GM18873 (cell line): ENCODE data around the gene PNPLA5.
"Not testable (repeated sequence)": the region's sequence is repeated elsewhere in the genome, so short reads cannot be mapped to it uniquely, and the experiment has no call there.

Source experiments
- ATAC-seq: cut with Tn5 transposase; IDR thresholded peaks from one replicate; pipeline ENCODE4 v1.9.1; 2021; ENCODE audit warnings: mild to moderate bottlenecking, moderate library complexity, moderate number of reproducible peaks; ENCODE audit not compliant: unreplicated experiment, low FRiP score

PNPLA5 gene

DNA sequence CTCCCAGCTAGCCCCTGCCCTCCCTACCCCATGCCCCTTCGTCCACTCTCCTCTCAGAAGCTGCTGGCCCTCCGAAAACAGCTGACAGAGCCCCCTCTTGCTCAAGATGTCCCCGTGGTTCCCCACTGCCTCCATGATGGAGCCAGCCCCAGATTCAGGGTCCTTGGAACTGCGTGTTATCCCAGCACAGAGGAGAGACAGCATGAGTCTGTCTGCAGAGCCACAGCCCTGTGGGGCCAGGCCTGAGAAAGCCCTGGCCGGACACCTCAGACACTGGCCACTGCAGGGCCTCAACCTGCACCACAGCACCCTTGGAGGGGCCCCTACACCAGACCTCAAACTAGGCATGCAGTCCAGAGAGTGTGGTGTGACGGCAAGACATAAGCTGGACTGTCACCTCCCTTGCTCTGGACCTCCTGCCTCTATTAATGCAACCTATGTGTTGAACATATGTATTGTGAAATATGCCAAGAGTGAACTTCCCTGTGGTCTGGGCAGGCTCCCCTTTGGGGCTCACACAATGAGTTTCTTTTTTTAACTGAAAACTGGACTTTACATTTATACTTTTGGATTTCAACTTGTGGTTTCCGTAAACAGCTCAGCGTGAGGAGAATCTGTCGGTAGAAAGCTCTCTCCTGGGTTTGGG is 9.6 kb downstream of the PNPLA5 start:
- ATAC-seq: no peak

DNA sequence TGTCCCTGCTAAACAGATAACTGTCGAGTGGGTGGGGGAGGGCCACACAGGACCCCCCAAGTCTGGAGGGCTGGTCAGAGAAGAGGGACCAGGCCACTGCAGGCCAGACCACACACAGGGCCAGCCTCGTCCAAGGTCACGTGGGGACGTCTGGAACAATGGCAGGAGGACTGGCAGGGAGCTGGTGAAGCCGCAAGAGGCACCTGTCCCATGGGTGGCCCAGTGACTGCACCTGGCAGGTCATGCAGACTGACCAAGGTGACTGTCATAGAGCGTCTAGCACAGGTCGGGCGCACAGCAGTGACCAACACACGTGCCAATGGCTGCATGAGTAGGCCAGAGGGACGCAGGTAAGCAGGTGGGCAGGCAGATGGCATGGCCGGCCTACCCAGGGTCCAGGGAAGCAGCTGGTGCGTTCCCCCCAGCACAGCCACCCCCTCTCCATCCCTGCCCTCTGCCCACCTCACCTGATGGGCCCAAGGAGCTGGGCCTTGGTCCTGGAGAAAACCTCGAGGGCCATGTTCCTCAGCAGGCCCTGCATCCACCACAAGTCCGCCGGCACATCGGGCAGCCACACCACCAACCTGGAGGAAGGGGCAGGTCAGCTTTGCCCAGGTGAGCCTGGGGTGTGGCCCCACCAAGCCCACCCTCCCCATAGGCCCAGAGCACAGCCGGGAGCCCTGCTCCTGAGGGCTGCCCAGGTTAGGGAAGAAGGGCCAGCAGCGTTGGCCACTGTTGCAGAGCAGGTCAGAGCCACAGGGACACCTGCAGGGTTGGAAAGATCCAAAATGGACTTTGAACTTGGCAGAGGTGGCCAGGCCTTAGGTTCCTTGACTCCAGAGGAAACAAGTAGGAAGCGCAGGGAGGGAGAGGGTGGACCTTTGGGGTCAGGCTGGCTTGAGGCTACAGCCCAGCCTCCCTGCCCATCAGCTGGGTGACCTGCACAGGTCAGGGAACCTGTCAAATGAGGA is 10.4 kb downstream of the PNPLA5 start:
- ATAC-seq: no peak

DNA sequence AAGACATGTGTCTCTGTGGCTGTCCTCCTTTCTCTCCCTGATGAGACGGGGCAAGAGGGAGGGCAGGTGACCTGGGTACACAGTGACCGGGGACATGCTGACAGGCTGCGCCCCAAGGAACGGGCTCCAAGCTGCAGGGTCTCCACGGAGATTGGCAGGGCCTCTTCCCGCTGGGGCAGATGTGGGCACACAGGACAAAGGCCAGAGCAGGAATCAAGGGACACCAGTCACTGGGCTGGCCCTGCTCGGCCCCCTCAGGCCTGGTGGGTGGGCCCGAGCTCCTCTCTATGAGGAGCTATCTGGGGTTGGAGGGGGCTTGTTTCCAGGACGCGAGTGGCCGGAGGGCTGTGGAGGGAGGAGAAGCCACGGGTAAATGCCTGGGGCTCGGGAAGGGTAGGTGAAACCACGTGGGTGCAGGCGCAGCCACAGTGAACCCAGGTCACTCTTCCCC is 11.2 kb downstream of the PNPLA5 start:
- no peak for ATAC-seq

DNA sequence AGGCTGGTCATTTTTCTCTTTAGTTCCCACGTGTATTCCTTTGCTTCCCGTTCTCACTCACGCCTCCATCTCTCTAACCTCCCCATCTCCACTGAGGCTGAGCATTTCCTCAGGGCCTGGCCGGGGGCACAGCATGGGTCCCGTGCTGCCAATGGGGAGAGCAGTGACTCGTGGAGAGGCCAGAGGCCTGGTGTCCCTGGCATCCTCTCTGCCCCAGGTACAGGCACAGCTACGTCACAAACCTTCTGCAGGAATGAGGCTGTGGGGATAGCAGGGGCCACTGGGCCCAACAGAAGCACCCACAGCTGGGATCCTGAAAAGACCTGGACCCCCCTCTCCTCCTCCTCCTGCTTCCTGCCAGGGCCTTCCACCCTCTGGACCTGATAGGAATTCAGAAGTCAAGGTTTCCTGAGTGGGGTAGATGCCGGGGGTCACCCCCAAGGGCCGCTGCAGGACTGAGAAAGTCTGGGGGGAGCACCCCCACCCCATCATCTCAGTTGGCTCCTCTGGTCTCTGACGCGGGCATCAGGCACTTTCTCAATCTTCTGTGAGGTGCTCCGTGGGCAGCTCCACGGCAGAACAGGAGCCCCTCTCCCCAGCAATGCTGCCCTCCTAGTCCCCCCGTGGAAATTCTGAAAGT is 11.8 kb downstream of the PNPLA5 start:
- ATAC-seq: no peak

DNA sequence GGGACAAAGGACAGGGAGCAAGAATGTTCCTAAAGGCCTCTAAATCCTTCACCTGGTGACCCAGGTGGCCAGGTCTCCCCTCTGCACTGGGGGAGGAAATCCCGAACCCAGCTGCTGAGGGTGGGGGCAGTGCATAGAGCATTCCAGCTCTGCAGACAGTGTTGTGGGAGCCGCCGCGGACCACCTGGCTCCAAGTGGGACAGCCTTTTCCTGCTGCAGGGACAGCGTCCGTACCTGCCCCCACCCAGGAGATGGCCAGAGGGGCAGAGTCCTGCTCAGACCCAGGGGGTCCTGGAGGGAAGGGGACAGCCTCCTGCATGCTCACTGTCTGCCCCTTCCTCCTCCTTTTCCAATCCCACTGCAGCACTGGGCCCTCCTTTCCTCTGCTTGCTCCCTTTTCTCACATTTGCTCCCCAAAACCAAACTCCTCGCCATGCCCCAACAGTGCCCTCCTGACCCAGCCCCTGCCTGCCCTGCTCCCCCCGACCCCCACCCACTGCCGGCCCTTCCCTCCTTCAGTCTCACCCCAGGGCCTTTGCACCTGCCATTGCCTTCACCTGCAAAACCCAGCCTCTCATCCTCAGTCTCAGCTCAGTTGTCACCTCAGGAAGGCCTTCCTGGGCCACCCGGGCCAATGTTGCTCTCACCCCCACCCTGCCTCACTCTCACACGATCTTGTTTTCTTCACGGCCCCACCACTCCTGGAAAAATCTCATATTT is 12.8 kb downstream of the PNPLA5 start:
- no peak for ATAC-seq

DNA sequence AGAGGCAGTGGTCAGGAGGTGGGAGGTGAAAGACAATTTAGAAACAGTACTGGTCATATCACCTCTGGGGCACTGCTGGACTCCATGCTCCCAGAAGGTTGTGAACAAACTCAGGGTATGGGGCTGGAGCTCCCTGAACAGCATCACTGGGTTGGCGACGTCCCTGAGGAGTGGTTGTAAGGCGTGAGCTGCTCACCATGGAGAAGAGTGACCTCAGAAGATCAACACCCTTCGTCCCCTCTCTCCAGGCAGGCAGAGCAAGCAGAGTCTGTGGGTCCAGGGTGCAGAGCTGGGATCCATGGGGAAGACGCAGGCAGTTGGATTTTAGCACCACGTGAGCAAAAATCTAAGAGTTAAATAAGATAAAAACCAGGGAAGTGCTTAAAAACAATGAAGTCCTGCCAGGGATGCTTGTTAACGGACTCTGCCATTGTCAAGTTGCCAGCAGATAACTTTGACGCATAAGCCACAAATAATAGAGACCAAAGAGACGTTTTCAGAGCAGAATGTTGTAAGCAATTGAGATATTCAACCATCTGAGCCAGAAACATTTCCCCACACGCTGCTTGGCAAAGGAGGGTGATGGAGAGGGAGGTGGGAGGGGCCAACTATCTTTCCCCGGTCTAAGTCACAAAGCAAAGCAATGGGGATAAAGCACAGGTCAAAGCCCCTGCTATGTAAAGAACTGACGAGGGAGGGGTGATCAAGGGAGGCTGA is 13.6 kb downstream of the PNPLA5 start:
- ATAC-seq: no peak

DNA sequence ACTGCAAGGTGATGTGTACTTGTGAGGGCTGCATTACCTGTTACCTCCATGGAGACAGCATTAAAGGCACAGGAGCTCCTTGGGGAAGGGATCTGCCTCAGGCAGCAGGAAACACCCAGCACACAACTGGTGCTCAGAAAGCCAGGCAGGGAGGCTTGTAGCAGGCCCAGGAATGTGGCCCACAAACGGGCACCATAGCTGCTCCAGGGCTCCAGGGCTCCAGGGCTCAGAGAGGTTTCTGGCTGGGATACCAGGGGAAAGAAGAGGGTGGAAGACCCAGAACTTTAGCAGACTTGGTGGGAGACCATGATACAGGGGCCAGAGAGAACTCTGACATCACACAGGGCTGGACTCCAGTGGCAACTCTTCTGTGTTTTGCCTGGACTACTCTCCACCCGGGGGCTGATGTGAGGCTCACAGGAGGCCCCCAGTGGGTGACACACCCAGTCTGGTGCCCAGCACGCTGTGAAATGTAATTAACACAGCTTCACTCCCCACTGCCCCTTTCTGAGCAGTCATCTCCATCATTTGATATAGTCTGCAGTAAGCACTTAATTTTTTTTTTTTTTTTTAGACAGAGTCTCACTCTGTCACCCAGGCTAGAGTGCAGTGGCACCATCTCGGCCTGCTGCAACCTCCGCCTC is 14.8 kb downstream of the PNPLA5 start:
- no peak for ATAC-seq

DNA sequence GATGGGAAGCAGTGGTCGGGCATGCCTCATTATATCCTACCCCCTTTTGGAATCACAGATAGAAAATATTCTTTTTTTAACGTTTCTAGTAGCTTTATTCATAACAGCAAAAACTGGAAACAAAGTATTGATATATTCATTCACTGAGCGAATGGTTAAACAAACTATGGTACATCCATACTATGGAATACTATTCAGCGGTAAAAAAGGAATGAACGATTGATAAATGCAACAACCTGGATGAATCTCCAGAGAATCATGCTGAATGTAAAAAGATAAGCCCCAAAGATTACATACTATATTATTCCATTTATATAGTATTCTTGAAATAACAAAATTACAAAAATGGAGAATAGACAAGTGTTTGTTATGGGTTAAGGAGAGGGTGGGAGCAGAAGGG is 22.0 kb downstream of the PNPLA5 start:
- no peak for ATAC-seq

DNA sequence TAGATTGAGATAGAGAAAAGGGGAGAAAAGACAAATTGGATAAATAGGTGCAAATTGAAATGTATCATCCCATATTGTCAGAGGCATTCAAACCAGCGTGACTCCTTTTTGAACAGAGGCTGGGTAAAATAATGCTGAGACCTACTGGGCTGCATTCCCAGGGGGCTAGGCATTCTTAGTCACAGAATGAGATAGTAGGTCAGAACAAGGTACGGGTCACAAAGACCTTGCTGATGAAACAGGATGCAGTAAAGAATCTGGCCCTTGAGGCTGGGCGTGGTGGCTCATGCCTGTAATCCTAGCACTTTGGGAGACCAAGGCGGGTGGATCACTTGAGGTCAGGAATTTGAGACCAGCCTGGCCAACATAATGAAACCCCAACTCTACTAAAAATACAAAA is 22.8 kb downstream of the PNPLA5 start:
- ATAC-seq: not testable (repeated sequence)

DNA sequence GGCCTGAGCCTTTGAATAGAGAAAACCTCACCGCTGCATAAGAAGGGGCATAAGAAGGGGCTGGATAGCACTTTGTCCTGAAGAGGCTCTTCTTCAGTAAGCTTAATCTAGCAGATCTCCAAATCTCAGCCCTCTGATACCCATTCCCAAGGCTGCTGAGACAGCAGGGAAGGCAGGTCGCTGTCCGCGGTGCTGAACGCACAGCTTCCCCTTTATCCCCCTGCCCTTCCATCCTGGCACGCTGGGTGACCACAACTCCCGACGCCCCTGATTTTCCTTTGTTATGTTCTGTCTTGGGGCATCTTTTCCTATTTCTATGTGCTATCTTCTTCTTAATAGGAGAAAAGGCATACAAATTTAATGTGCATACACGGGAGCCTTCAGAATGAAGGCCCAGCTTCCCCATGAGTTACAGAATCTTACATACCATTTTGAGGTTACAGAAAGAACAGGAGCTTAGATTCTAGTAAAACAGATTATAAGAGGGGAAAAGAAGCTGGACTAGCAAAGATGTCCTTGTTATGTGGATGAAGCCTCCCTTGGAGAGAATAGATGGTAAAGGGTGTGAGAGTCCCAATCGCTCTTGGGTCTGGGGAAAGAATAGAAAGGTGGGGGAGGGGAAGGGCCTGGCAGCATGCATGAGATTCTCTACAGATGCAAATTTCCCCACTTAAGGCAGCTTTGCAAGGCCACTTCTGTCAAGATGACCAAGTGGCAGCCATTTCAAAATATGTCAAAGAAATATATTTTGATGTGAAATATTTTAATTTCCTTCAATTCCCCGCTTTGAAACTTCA is 23.8 kb downstream of the PNPLA5 start:
- no peak for ATAC-seq

DNA sequence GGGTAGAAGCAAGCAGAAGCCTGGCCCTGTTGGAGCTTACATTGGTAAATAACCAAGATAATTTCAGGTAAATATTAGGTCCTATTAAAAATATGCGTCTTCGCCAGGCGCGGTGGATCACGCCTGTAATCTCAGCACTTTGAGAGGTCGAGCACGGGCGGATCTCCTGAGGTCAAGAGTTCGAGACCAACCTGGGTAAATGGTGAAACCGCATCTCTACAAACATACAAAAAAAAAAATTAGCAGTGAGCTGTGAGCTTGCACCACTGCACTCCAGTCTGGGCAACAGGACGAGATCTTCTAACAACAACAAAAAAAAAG is 29.0 kb downstream of the PNPLA5 start:
- no peak for ATAC-seq

DNA sequence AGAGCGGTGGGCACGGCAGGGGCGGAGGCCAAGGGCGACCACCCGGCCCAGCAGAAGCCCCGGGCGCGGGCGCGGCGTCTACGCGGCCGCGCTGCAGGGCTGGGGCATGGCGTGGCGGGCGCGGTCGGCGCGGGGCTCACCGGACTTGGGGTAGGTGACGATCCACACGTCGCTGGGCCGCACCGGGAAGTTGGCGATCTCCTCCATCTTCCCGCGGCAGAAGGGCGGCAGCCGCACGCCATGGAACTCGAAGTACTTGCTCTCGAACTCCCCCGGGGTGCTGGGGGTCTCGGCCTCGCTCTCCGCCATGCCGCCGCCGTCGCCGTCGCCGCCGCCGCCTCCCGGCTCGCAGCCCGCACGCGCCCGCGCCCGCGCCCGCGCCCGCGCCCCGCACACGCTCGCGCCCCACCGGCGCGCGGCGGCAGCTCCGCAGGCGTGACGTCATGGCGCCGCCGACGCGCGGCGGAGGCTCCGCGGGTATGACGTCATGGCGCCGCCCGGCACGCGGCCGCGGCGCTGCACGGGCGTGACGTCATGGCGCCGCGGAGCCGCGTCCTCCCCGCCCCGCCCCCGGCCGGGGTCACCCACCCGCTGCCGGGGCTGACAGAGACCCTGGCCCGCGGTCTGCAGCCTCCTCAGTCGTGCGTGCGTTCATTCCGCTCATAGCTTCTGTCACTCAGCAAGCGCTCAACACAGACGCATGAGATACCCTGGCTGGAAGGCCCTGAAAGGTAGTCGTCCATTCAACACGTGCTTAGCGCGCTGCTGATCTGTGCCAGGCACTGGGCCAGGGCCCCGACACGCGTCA is 29.5 kb downstream of the PNPLA5 start, which contains the start of gene SULT4A1:
Gene SULT4A1, minus strand, starts transcription at position 440 of the 808 bp plus-strand sequence. Its CDS starts 131 bp downstream, at position 309.
- ATAC-seq: no peak

DNA sequence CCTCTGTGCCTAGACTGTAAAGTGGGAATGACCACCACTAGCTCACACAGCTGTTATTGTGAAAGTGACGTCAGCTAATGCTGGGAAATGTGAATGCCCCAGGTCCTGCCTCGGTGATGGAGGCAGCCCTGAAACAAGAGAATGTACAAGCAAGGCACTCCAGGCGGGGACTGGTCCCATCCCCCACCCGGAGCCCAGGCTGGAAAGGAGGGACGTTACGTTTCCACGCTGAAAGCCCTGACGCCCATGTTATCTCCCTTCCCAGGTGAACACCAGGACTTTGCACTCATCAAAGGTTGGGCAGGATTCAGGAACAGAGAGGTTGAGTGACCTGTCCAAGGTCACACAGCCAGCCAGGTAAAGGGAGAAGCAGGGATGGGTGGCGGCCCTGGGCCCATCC is 30.3 kb downstream of the PNPLA5 start:
- no peak for ATAC-seq

DNA sequence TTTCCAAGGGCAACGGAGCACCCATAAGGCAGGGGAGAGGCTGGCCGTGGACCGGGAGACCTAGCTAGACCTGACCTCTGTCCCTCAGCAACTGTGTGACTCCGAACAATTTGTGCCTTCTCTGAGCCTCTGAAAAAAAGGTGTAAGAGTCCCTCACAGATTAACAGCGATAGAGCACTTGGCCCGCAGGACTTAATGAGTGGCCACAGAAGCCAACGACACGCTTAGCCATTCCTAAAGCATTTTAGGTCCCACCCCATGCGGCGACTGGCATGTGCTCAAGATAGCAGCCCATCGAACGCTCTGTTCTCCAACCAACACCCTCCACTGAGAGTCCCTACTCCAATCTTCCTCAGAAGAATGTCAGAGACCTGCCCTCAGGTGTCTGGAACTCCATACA is 31.0 kb downstream of the PNPLA5 start:
- ATAC-seq: no peak

DNA sequence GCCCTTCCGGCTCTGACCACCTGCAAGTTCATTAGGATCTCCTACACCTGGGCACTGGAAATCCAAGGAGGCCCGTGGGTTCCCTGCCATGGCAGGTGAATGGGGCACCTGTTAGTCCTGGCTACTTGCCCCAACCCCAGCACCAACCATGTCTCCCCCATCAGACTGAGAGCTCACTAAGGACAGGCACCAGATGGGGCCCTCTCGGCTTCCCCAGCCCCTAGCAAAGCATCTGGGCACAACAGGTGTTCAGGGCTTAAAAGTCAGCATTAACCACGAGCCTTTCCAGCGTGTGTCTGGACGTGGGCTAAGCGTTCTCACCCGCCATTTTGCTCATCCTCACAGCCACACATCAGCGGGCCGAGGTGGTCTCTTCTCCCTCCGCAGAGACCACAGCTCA is 31.7 kb downstream of the PNPLA5 start:
- no peak for ATAC-seq

DNA sequence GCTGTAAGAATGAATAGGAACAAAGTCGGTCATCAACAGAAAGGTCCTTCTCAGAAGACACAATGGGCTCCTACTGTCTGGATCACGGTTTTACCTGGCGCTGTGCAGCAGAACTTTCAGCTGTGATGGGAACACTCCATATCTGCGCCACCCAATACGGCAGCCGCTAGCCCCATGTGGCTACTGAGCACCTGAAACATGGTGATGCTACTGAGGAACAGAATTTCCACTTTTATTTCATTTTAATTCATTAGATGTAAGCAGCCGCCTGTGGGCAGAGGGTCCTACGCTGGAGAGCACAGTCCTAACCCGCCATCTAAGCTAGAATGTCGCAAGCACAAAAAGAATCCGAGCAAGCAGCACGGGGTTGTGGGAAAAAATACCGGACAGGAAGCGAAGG is 32.2 kb downstream of the PNPLA5 start:
- ATAC-seq: no peak

DNA sequence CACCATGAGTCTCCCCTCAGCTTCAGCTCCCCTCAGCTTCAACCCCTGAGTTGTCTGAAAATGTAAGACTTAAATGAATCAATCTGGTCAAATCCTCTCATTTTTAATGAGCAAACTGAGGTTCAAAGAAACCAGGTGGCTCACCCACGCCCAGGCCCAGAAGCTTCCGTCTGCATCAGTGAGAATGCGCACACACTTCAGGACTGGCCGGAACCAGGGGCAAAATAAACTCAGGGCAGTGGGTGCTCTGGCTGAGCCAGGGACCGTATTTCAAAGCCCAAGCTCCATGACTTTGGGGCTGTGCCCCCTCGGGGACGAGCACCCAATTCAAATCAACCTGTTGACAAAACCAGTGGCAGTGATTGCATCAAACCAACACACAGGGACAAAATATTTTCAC is 32.6 kb downstream of the PNPLA5 start:
- no peak for ATAC-seq
